Trophoblast cell (in vitro differentiated cells and primary cell): ENCODE data around the gene FGFR2.

Experiments used
- DNase-seq, 2 donors: peaks; one replicate each; pipeline ENCODE4 v3.0.0-alpha.2; 2016
- H2AFZ ChIP-seq: 2 replicates; pipeline ENCODE4 v1.6.1; 2013; ENCODE audit warnings: low read length, moderate library complexity, mild to moderate bottlenecking; ENCODE audit not compliant: insufficient read depth, poor library complexity
- H2AK5ac ChIP-seq: 2 replicates; pipeline ENCODE4 v1.6.1; 2013; ENCODE audit warnings: mild to moderate bottlenecking, low read length
- H2BK120ac ChIP-seq: 2 replicates; pipeline ENCODE4 v1.6.1; 2013; ENCODE audit warnings: low read length, mild to moderate bottlenecking, moderate library complexity; ENCODE audit not compliant: insufficient read depth, poor library complexity
- H2BK12ac ChIP-seq: 2 replicates; pipeline ENCODE4 v1.6.1; 2013; ENCODE audit warnings: mild to moderate bottlenecking, low read length, moderate library complexity
- H2BK5ac ChIP-seq: 2 replicates; pipeline ENCODE4 v1.6.1; 2013; ENCODE audit warnings: low read length, low read depth, moderate library complexity, mild to moderate bottlenecking; ENCODE audit not compliant: poor library complexity
- H3K14ac ChIP-seq: 2 replicates; pipeline ENCODE4 v1.6.1; 2013; ENCODE audit warnings: mild to moderate bottlenecking, low read length
- H3K18ac ChIP-seq: 2 replicates; pipeline ENCODE4 v1.6.1; 2013; ENCODE audit warnings: mild to moderate bottlenecking, low read length
- H3K23ac ChIP-seq: 2 replicates; pipeline ENCODE4 v1.6.1; 2013; ENCODE audit warnings: low read length
- H3K27ac ChIP-seq: 2 replicates; pipeline ENCODE4 v1.5.1; 2013; ENCODE audit warnings: low read depth, mild to moderate bottlenecking, inconsistent platforms, low read length, moderate library complexity
- H3K27me3 ChIP-seq: 2 replicates; pipeline ENCODE4 v1.6.1; 2013; ENCODE audit warnings: inconsistent platforms, mild to moderate bottlenecking, low read length, moderate library complexity; ENCODE audit not compliant: insufficient read depth
- H3K36me3 ChIP-seq, 2 experiments: 1 replicate in 1 of 2; 2 replicates in 1 of 2; pipeline ENCODE4 v1.6.1; 2013; ENCODE audit warnings: low read length in 2 of 2, mild to moderate bottlenecking in 2 of 2, moderate library complexity in 1 of 2; ENCODE audit not compliant: insufficient read depth in 2 of 2, control insufficient read depth in 1 of 2
- H3K4ac ChIP-seq: 2 replicates; pipeline ENCODE4 v1.6.1; 2013; ENCODE audit warnings: low read depth, mild to moderate bottlenecking, low read length, moderate library complexity
- H3K4me1 ChIP-seq, 2 experiments: 1 replicate in 1 of 2; 2 replicates in 1 of 2; pipeline ENCODE4 v1.6.1; 2013; ENCODE audit warnings: low read length in 2 of 2, mild to moderate bottlenecking in 2 of 2, moderate library complexity in 1 of 2; ENCODE audit not compliant: insufficient read depth in 2 of 2, control insufficient read depth in 1 of 2
- H3K4me2 ChIP-seq: 2 replicates; pipeline ENCODE4 v1.6.1; 2013; ENCODE audit warnings: inconsistent platforms, mild to moderate bottlenecking, low read length, moderate library complexity
- H3K4me3 ChIP-seq: 2 replicates; pipeline ENCODE4 v1.5.1; 2013; ENCODE audit warnings: mild to moderate bottlenecking, low read depth, low read length, inconsistent platforms
- H3K79me1 ChIP-seq: one replicate; pipeline ENCODE4 v1.6.1; 2013; ENCODE audit warnings: low read length
- H3K79me2 ChIP-seq: 2 replicates; pipeline ENCODE4 v1.6.1; 2013; ENCODE audit warnings: low read length, mild to moderate bottlenecking; ENCODE audit not compliant: control insufficient read depth, insufficient read depth, poor library complexity
- H3K9ac ChIP-seq: 2 replicates; pipeline ENCODE4 v1.6.1; 2013; ENCODE audit warnings: mild to moderate bottlenecking, low read length
- H3K9me3 ChIP-seq: 2 replicates; pipeline ENCODE4 v1.6.1; 2013; ENCODE audit warnings: low read depth, mild to moderate bottlenecking, control low read depth, inconsistent platforms, low read length; ENCODE audit not compliant: insufficient read depth
- H4K12ac ChIP-seq: 2 replicates; pipeline ENCODE4 v1.6.1; 2013; ENCODE audit warnings: low read depth, mild to moderate bottlenecking, low read length, moderate library complexity
- H4K8ac ChIP-seq: 2 replicates; pipeline ENCODE4 v1.6.1; 2013; ENCODE audit warnings: low read depth, mild to moderate bottlenecking, low read length, moderate library complexity
- H4K91ac ChIP-seq: one replicate; pipeline ENCODE4 v1.6.1; 2013; ENCODE audit warnings: low read depth, mild to moderate bottlenecking, low read length, moderate library complexity
- whole genome bisulfite sequencing: extraction: QIAGEN DNeasy Blood & Tissue Kit; methylation state at CpG from one replicate; pipeline ENCODE4 v1.1.7; 2013; ENCODE audit warnings: missing lambda C conversion rate; ENCODE audit not compliant: insufficient read length, insufficient coverage; ENCODE audit errors: extremely low coverage; 5-methylcytosine and 5-hydroxymethylcytosine counted together

The FGFR2 gene

DNA sequence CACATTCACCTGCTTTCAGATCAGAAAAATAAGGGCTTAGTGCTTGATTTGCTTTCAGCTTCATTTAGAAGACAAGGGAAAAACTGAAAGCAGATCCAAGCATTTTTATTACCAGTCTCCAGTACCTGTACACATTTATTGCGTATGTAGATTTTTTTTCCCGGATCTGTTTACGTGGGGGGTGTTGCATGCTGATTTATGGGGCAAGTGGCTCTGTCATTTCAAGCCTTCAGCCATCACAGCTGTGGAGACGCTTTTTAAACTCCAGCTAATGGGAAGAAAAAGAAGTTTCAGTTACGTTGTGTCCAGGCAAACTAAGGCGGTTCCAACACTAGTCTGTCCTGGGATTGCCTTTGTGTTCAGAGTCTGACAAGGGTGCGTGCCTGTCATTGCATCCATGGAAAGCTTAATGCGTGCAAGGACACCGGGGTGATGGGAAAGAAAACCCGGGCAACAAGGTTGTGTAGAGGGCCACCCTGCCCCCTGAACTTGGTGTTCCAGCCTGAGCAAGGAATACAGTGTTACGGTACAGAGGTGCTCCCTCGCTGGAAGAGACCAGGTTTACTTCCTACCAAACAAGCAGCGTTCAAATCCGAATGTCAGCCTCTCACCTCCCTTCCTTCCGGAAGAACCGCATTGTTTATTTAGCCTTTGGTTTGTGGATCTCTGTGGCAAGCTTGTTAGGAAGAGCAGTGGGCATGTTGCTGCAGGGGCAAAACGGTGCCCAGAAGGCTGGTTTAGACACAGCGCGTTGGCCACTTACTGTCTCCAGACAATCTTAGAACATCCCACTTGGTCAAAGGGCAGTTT is 128.2 kb downstream of the FGFR2 start:
- Histone ChIP-seq H4K91ac (no peak overlapping the region), H3K18ac (no peak overlapping the region), H3K79me2 (no peaks in the 10 kb centered on the region), H4K8ac (no peak overlapping the region), H3K27ac (no peak overlapping the region), H3K4me2 (no peak overlapping the region), H2BK120ac (no peak overlapping the region), H3K9ac (no peak overlapping the region), H3K14ac (no peak overlapping the region), H3K23ac (no peak overlapping the region), H3K36me3 (no peaks in the 10 kb centered on the region), H3K4me1 (no peaks in the 10 kb centered on the region), H3K79me1 (no peaks in the 10 kb centered on the region), H2BK5ac (no peak overlapping the region), H2BK12ac (no peak overlapping the region), H3K9me3 (no peaks in the 10 kb centered on the region), H4K12ac (no peak overlapping the region), H2AK5ac (no peak overlapping the region), H3K4me3 (no peak overlapping the region), H3K27me3 (no peaks in the 10 kb centered on the region), H2AFZ (no peak overlapping the region), H3K4ac (no peak overlapping the region)
- no CpG with 5 or more reads among the region's 19 CpGs for WGBS
- no peak for DNase-seq

DNA sequence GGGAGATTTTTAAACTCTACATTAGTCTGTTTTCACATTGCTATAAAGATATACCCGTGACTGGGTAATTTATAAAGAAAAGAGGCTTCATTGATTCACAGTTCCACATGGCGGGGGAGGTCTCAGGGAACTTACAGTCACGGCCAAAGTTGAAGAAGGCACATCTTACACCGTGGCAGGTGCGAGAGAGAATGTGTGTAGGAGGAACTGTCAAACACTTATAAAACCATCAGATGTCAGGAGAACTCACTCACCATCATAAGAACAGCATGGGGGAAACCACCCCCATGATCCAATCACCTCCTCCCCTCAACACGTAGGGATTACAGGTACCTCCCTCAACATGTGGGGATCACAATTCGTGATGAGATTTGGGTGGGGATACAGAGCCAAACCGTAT is 129.5 kb downstream of the FGFR2 start:
- Histone ChIP-seq H3K27ac (no peak overlapping the region), H3K4me1 (no peaks in the 10 kb centered on the region), H3K27me3 (no peaks in the 10 kb centered on the region), H4K8ac (no peak overlapping the region), H3K4ac (no peak overlapping the region), H4K12ac (no peak overlapping the region), H3K36me3 (no peaks in the 10 kb centered on the region), H3K79me2 (no peaks in the 10 kb centered on the region), H3K14ac (no peak overlapping the region), H3K79me1 (no peaks in the 10 kb centered on the region), H2AFZ (no peak overlapping the region), H4K91ac (no peak overlapping the region), H3K4me3 (no peak overlapping the region), H3K9me3 (no peaks in the 10 kb centered on the region), H3K23ac (no peak overlapping the region), H3K4me2 (no peak overlapping the region), H2BK12ac (no peak overlapping the region), H2BK120ac (no peak overlapping the region), H2BK5ac (no peak overlapping the region), H3K18ac (no peak overlapping the region), H3K9ac (no peak overlapping the region), H2AK5ac (no peak overlapping the region)
- no CpG with 5 or more reads among the region's 8 CpGs for WGBS
- no peak for DNase-seq

DNA sequence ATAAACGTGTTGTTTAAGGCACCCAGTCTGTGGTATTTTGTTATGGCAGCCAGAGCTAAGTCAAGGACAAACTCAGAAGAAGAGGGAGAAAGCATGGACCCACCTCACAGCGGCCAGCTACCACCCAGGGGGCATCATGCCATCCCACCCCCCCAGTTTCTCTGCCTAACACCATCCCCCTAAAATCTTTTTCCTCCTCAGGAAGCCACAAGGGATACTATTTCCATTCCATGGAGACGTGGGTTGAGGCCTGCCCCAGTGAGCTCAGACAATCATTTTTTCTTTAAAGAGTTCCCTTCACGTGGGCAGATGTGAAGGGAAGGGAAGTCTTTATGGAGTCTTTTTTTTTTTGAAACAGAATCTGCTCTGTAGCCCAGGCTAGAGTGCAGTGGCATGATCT is 131.8 kb downstream of the FGFR2 start:
- H3K79me1 ChIP-seq = no peaks in the 10 kb centered on the region
- no peaks in the 10 kb centered on the region for H3K9me3 ChIP-seq
- no peaks in the 10 kb centered on the region for H3K36me3 ChIP-seq
- no peak overlapping the region for H3K4me2 ChIP-seq
- DNase-seq = no peak
- no peak overlapping the region for H4K91ac ChIP-seq
- H2BK12ac ChIP-seq = no peak overlapping the region
- H2AFZ ChIP-seq = no peak overlapping the region
- no peak overlapping the region for H3K27ac ChIP-seq
- no peak overlapping the region for H3K14ac ChIP-seq
- no peak overlapping the region for H3K18ac ChIP-seq
- no peak overlapping the region for H3K4ac ChIP-seq
- H4K12ac ChIP-seq = no peak overlapping the region
- H3K4me1 ChIP-seq = no peaks in the 10 kb centered on the region
- no peaks in the 10 kb centered on the region for H3K79me2 ChIP-seq
- no peak overlapping the region for H3K4me3 ChIP-seq
- H2AK5ac ChIP-seq = no peak overlapping the region
- H4K8ac ChIP-seq = no peak overlapping the region
- no peak overlapping the region for H2BK120ac ChIP-seq
- H3K9ac ChIP-seq = no peak overlapping the region
- no CpG with 5 or more reads among the region's 4 CpGs for WGBS
- no peak overlapping the region for H2BK5ac ChIP-seq
- no peak overlapping the region for H3K23ac ChIP-seq
- H3K27me3 ChIP-seq = no peaks in the 10 kb centered on the region

DNA sequence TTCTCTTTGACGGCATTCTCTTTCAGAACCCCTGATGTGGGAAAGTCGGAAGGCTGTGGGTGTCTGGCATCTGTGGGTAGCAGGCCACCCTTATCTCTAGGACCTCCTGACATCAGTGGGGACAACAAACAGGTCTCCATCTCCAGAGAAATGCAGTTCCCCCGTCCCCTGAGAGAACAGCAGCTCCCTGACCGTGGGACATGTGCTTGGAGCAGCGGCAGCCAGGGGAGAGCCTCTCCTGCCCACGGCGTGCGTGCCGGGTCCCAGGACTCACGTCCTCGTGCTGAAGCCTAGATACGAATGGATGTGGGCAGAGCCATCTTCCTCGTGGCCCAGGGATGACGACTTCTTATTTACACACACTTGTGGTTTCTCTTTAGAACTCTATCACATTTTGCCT is 133.0 kb downstream of the FGFR2 start:
- H2BK120ac ChIP-seq = no peak overlapping the region
- no peaks in the 10 kb centered on the region for H3K79me1 ChIP-seq
- no CpG with 5 or more reads among the region's 14 CpGs for WGBS
- H3K36me3 ChIP-seq = no peaks in the 10 kb centered on the region
- H2AFZ ChIP-seq = no peak overlapping the region
- H2AK5ac ChIP-seq = no peak overlapping the region
- no peak overlapping the region for H3K18ac ChIP-seq
- no peaks in the 10 kb centered on the region for H3K9me3 ChIP-seq
- H2BK12ac ChIP-seq = no peak overlapping the region
- H3K9ac ChIP-seq = no peak overlapping the region
- no peak overlapping the region for H3K4ac ChIP-seq
- H4K8ac ChIP-seq = no peak overlapping the region
- H3K14ac ChIP-seq = no peak overlapping the region
- H3K23ac ChIP-seq = no peak overlapping the region
- H4K12ac ChIP-seq = no peak overlapping the region
- no peak overlapping the region for H3K4me3 ChIP-seq
- H3K27ac ChIP-seq = no peak overlapping the region
- no peak overlapping the region for H3K4me2 ChIP-seq
- H3K27me3 ChIP-seq = no peaks in the 10 kb centered on the region
- no peaks in the 10 kb centered on the region for H3K79me2 ChIP-seq
- H3K4me1 ChIP-seq = peaks cover 0 to under 1% of the 10 kb centered on the region in 2 experiments
- H4K91ac ChIP-seq = no peak overlapping the region
- H2BK5ac ChIP-seq = no peak overlapping the region
- DNase-seq = no peak
